ENCODE measurements around the gene RGS17. TPM values are rescaled to one million over a fixed set of nuclear protein-coding genes. Genes with fewer than 3 reads are reported as not detected.

RGS17 gene
- total and polyA plus RNA-seq, 2 of the 13 experiments (the other 11 are each of a cell fraction or from before 2014, with no cell fraction given) = 0.04 TPM; not detected in 1

GRCh38 chr6:153002613-153003365, 128.3 kb downstream of the RGS17 start, which contains the start of gene MTRF1L (continued):
- TF ChIP-seq ZNF558 (CRISPR knock-in tag; IDR thresholded peaks at IDR 0.05; ENCODE audit: borderline replicate concordance) (peak; percentile 88), ZNF788 (CRISPR knock-in tag; IDR thresholded peaks at IDR 0.05; ENCODE audit: borderline replicate concordance) (peak; percentile 87; the same call in 1 of the 2 replicates), ZNF839 (CRISPR knock-in tag; IDR thresholded peaks at IDR 0.05; ENCODE audit: borderline replicate concordance) (no peak), MIXL1 (CRISPR knock-in tag; IDR thresholded peaks at IDR 0.05) (0 out of 2 replicates have a peak, but pooled peaks have one; percentile 10), ZC3H4 (CRISPR knock-in tag; IDR thresholded peaks at IDR 0.05; ENCODE audit: borderline replicate concordance) (0 out of 2 replicates have a peak, but pooled peaks have one; percentile 65), ZNF724P (CRISPR knock-in tag; IDR thresholded peaks at IDR 0.05; ENCODE audit: borderline replicate concordance) (no peak), ZNF749 (CRISPR knock-in tag; IDR thresholded peaks at IDR 0.05; ENCODE audit: borderline replicate concordance) (no peak), HNRNPK (IDR thresholded peaks at IDR 0.05; ENCODE audit: low read depth, low read length, poor library complexity, severe bottlenecking) (no peak), MIER2 (CRISPR knock-in tag; IDR thresholded peaks at IDR 0.05) (peak; percentile 50; the same call in 1 of the 2 replicates), ZFYVE20 (CRISPR knock-in tag; IDR thresholded peaks at IDR 0.05; ENCODE audit: borderline replicate concordance, low read depth) (no peak), EP300 (IDR thresholded peaks at IDR 0.05; ENCODE audit: low read depth in 2 of 2, low read length in 2 of 2) (no peak), EP300 (CRISPR knock-in tag; IDR thresholded peaks at IDR 0.05; ENCODE audit: borderline replicate concordance) (no peak; the same call in 1 of the 2 replicates), NFE2L1 (CRISPR knock-in tag; IDR thresholded peaks at IDR 0.05; ENCODE audit: borderline replicate concordance) (no peak), ZNF274 (CRISPR knock-in tag; IDR thresholded peaks at IDR 0.05) (no peak; the same call in 1 of the 2 replicates)
- TF ChIP-seq, protein P1, sequence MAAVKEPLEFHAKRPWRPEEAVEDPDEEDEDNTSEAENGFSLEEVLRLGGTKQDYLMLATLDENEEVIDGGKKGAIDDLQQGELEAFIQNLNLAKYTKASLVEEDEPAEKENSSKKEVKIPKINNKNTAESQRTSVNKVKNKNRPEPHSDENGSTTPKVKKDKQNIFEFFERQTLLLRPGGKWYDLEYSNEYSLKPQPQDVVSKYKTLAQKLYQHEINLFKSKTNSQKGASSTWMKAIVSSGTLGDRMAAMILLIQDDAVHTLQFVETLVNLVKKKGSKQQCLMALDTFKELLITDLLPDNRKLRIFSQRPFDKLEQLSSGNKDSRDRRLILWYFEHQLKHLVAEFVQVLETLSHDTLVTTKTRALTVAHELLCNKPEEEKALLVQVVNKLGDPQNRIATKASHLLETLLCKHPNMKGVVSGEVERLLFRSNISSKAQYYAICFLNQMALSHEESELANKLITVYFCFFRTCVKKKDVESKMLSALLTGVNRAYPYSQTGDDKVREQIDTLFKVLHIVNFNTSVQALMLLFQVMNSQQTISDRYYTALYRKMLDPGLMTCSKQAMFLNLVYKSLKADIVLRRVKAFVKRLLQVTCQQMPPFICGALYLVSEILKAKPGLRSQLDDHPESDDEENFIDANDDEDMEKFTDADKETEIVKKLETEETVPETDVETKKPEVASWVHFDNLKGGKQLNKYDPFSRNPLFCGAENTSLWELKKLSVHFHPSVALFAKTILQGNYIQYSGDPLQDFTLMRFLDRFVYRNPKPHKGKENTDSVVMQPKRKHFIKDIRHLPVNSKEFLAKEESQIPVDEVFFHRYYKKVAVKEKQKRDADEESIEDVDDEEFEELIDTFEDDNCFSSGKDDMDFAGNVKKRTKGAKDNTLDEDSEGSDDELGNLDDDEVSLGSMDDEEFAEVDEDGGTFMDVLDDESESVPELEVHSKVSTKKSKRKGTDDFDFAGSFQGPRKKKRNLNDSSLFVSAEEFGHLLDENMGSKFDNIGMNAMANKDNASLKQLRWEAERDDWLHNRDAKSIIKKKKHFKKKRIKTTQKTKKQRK (IDR thresholded peaks at IDR 0.05; ENCODE audit: low read length) = no peak
- TF ChIP-seq, protein P2, sequence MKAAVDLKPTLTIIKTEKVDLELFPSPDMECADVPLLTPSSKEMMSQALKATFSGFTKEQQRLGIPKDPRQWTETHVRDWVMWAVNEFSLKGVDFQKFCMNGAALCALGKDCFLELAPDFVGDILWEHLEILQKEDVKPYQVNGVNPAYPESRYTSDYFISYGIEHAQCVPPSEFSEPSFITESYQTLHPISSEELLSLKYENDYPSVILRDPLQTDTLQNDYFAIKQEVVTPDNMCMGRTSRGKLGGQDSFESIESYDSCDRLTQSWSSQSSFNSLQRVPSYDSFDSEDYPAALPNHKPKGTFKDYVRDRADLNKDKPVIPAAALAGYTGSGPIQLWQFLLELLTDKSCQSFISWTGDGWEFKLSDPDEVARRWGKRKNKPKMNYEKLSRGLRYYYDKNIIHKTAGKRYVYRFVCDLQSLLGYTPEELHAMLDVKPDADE (CRISPR knock-in tag; IDR thresholded peaks at IDR 0.05) = no peak
- TF ChIP-seq, protein P3, sequence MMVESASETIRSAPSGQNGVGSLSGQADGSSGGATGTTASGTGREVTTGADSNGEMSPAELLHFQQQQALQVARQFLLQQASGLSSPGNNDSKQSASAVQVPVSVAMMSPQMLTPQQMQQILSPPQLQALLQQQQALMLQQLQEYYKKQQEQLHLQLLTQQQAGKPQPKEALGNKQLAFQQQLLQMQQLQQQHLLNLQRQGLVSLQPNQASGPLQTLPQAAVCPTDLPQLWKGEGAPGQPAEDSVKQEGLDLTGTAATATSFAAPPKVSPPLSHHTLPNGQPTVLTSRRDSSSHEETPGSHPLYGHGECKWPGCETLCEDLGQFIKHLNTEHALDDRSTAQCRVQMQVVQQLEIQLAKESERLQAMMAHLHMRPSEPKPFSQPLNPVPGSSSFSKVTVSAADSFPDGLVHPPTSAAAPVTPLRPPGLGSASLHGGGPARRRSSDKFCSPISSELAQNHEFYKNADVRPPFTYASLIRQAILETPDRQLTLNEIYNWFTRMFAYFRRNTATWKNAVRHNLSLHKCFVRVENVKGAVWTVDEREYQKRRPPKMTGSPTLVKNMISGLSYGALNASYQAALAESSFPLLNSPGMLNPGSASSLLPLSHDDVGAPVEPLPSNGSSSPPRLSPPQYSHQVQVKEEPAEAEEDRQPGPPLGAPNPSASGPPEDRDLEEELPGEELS (CRISPR knock-in tag; IDR thresholded peaks at IDR 0.05) = peak; percentile 70
